Measurements from ENCODE around the gene CDH13.

DNA sequence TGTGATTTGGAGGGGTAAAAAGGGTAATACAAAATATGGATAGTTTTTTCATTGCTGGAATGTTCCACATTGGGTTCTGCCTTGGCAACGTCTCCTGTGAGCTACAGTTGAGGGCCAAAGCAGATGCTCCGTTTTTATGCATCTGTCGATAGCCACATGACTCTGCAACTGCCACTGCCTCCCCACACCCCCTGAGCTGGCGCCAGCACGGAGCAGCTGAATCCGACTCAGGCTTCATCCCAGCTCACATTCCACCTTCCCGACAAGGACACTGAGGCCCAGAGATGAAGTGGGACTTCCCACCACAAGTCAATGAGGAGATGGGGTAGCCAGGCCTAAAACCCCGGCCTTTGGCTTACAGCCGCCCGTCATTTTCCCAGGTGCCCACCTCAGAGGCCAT lies 334.1 kb downstream of the CDH13 start:
- no peak for TF ChIP-seq CTCF (IDR thresholded peaks at IDR 0.05 in 2 of 3, conservative IDR thresholded peaks at IDR 0.05 in 1 of 3; ENCODE audit: control insufficient read depth in 2 of 3, extremely low read depth in 1 of 3, insufficient read depth in 1 of 3, low read depth in 3 of 3, low read length in 3 of 3)
- TF ChIP-seq, protein P1, sequence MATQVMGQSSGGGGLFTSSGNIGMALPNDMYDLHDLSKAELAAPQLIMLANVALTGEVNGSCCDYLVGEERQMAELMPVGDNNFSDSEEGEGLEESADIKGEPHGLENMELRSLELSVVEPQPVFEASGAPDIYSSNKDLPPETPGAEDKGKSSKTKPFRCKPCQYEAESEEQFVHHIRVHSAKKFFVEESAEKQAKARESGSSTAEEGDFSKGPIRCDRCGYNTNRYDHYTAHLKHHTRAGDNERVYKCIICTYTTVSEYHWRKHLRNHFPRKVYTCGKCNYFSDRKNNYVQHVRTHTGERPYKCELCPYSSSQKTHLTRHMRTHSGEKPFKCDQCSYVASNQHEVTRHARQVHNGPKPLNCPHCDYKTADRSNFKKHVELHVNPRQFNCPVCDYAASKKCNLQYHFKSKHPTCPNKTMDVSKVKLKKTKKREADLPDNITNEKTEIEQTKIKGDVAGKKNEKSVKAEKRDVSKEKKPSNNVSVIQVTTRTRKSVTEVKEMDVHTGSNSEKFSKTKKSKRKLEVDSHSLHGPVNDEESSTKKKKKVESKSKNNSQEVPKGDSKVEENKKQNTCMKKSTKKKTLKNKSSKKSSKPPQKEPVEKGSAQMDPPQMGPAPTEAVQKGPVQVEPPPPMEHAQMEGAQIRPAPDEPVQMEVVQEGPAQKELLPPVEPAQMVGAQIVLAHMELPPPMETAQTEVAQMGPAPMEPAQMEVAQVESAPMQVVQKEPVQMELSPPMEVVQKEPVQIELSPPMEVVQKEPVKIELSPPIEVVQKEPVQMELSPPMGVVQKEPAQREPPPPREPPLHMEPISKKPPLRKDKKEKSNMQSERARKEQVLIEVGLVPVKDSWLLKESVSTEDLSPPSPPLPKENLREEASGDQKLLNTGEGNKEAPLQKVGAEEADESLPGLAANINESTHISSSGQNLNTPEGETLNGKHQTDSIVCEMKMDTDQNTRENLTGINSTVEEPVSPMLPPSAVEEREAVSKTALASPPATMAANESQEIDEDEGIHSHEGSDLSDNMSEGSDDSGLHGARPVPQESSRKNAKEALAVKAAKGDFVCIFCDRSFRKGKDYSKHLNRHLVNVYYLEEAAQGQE (IDR thresholded peaks at IDR 0.05; ENCODE audit: low read depth, low read length) = no peak
- TF ChIP-seq POLR2A (IDR thresholded peaks at IDR 0.05; ENCODE audit: low read depth, low read length) = no peak
- no peak for TF ChIP-seq ZNF384 (IDR thresholded peaks at IDR 0.05; ENCODE audit: borderline replicate concordance, low read depth, low read length)
- TF ChIP-seq DPF2 (IDR thresholded peaks at IDR 0.05) = no peak
- no peak for TF ChIP-seq SMARCA5 (IDR thresholded peaks at IDR 0.05)
- TF ChIP-seq EZH2 (IDR thresholded peaks at IDR 0.05; ENCODE audit: borderline replicate concordance, control insufficient read depth, low read depth, low read length) = no peak
- TF ChIP-seq, protein P2, sequence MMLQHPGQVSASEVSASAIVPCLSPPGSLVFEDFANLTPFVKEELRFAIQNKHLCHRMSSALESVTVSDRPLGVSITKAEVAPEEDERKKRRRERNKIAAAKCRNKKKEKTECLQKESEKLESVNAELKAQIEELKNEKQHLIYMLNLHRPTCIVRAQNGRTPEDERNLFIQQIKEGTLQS (IDR thresholded peaks at IDR 0.05; ENCODE audit: borderline replicate concordance, extremely low read depth, low read depth, low read length) = no peak
- TF ChIP-seq NKRF (conservative IDR thresholded peaks at IDR 0.05) = no peak
- no peak for TF ChIP-seq SMC3 (IDR thresholded peaks at IDR 0.05; ENCODE audit: borderline replicate concordance, low read length)
